Mesendoderm (in vitro differentiated cells): ENCODE measurements around the gene TEC.

Source experiments
- DNase-seq: peaks from one replicate; pipeline ENCODE4 v3.0.0; 2013
- H2AK5ac ChIP-seq: 2 replicates; pipeline ENCODE4 v1.6.1; 2013; ENCODE audit warnings: low read length, inconsistent platforms
- H2BK120ac ChIP-seq: 2 replicates; pipeline ENCODE4 v1.6.1; 2013; ENCODE audit warnings: low read depth, mild to moderate bottlenecking, low read length, moderate library complexity, mixed read lengths
- H2BK15ac ChIP-seq: replicated peaks from 2 replicates; pipeline ENCODE4 v1.6.1; 2013; ENCODE audit warnings: low read depth, mild to moderate bottlenecking, moderate library complexity
- H2BK5ac ChIP-seq: 2 replicates; pipeline ENCODE4 v1.6.1; 2013; ENCODE audit warnings: low read length, inconsistent platforms
- H3K18ac ChIP-seq: 2 replicates; pipeline ENCODE4 v1.6.1; 2013; ENCODE audit warnings: mild to moderate bottlenecking, low read length, mixed read lengths
- H3K23ac ChIP-seq: one replicate; pipeline ENCODE4 v1.6.1; 2013; ENCODE audit warnings: low read length
- H3K27ac ChIP-seq: 2 replicates; pipeline ENCODE4 v1.5.1; 2013; ENCODE audit warnings: low read depth, mild to moderate bottlenecking, inconsistent platforms, low read length, moderate library complexity
- H3K27me3 ChIP-seq: 2 replicates; pipeline ENCODE4 v1.6.1; 2013; ENCODE audit warnings: low read length, control low read depth, mild to moderate bottlenecking, inconsistent platforms; ENCODE audit not compliant: insufficient read depth, poor library complexity
- H3K36me3 ChIP-seq: 2 replicates; pipeline ENCODE4 v1.6.1; 2013; ENCODE audit warnings: low read length, inconsistent platforms; ENCODE audit not compliant: control insufficient read depth, insufficient read depth
- H3K4ac ChIP-seq: one replicate; pipeline ENCODE4 v1.6.1; 2013; ENCODE audit warnings: low read depth, mild to moderate bottlenecking, low read length, moderate library complexity
- H3K4me1 ChIP-seq: 2 replicates; pipeline ENCODE4 v1.6.1; 2013; ENCODE audit warnings: low read depth, low read length, inconsistent platforms; ENCODE audit not compliant: control insufficient read depth
- H3K4me2 ChIP-seq: 2 replicates; pipeline ENCODE4 v1.6.1; 2013; ENCODE audit warnings: low read length
- H3K4me3 ChIP-seq: 2 replicates; pipeline ENCODE4 v1.5.1; 2013; ENCODE audit warnings: mild to moderate bottlenecking, low read length
- H3K56ac ChIP-seq: one replicate; pipeline ENCODE4 v1.6.1; 2013; ENCODE audit warnings: low read length
- H3K79me1 ChIP-seq: 2 replicates; pipeline ENCODE4 v1.6.1; 2013; ENCODE audit warnings: low read length, inconsistent platforms
- H3K79me2 ChIP-seq: 2 replicates; pipeline ENCODE4 v1.6.1; 2013; ENCODE audit warnings: mild to moderate bottlenecking, low read length; ENCODE audit not compliant: control insufficient read depth, insufficient read depth
- H3K9ac ChIP-seq: 2 replicates; pipeline ENCODE4 v1.6.1; 2013; ENCODE audit warnings: low read length, inconsistent platforms
- H4K5ac ChIP-seq: one replicate; pipeline ENCODE4 v1.6.1; 2013; ENCODE audit warnings: low read length
- H4K8ac ChIP-seq: one replicate; pipeline ENCODE4 v1.6.1; 2013; ENCODE audit warnings: low read depth, mild to moderate bottlenecking, control low read depth, low read length, moderate library complexity
- WGBS: extraction: QIAGEN DNeasy Blood & Tissue Kit; methylation state at CpG from one replicate; pipeline ENCODE4 v1.1.7; 2013; ENCODE audit warnings: low lambda C conversion rate, missing lambda C conversion rate; ENCODE audit not compliant: insufficient coverage; ENCODE audit errors: extremely low coverage; 5-methylcytosine and 5-hydroxymethylcytosine counted together

The TEC gene

DNA sequence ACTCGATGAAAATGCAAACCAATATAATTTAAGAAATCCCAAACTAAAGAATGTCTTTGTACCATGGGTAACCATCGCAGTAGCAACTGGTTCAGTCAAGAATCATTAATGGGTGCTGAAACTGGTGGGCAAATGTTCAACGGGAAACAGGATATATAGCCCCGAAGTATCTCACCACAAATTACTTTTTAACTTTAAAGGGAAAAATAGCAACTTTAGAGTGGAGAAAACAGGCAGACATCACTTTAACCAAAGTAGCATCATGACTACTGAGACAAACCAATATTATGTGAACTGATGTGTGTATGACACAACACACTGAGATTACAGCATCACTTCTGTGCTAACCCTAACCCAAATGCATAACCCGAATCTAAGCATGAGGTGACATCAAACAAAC is 37.9 kb upstream of the TEC start:
- no peak overlapping the region for H3K4me2 ChIP-seq
- no CpG with 5 or more reads among the region's 5 CpGs for WGBS

DNA sequence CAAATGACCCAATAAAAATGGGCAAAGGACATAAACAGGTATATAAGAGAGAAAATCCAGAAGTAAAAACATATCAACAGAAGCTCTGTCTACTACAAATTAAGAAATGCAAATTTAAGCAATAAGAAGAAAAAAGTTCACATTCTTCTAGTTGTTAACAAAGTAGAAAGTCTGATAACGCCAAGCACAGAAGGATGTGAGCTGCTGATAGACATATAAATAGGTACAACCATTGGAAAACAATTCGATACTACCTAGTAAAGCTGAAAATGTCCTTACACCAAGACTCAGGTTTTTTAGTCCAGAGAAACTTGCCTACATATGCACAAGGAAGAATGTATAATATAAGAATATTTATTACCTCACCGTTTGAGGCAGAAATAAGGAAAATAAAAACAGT is 35.9 kb upstream of the TEC start:
- no peak overlapping the region for H3K27ac ChIP-seq
- H4K8ac ChIP-seq: no peak overlapping the region
- no peak overlapping the region for H3K18ac ChIP-seq
- no peak overlapping the region for H2BK15ac ChIP-seq
- no peak overlapping the region for H3K56ac ChIP-seq
- no peak overlapping the region for H2BK5ac ChIP-seq
- no peak for DNase-seq
- no peaks in the 10 kb centered on the region for H3K79me1 ChIP-seq
- no peak overlapping the region for H4K5ac ChIP-seq
- no peak overlapping the region for H3K23ac ChIP-seq
- no peak overlapping the region for H3K4me3 ChIP-seq
- WGBS: no CpG with 5 or more reads among the region's 3 CpGs
- H3K36me3 ChIP-seq: no peaks in the 10 kb centered on the region
- no peaks in the 10 kb centered on the region for H3K4me1 ChIP-seq
- no peaks in the 10 kb centered on the region for H3K27me3 ChIP-seq
- no peak overlapping the region for H2BK120ac ChIP-seq
- H3K4ac ChIP-seq: no peak overlapping the region
- no peak overlapping the region for H2AK5ac ChIP-seq
- no peaks in the 10 kb centered on the region for H3K79me2 ChIP-seq
- H3K9ac ChIP-seq: no peak overlapping the region
- no peak overlapping the region for H3K4me2 ChIP-seq

More for the DNA sequence above, 37.9 kb upstream of the TEC start:
- Histone ChIP-seq H2BK5ac (no peak overlapping the region), H3K4ac (no peak overlapping the region), H2BK120ac (no peak overlapping the region), H3K79me2 (no peaks in the 10 kb centered on the region), H3K27me3 (no peaks in the 10 kb centered on the region), H3K79me1 (no peaks in the 10 kb centered on the region), H3K18ac (no peak overlapping the region), H3K27ac (no peak overlapping the region), H3K56ac (no peak overlapping the region), H2BK15ac (no peak overlapping the region), H4K5ac (no peak overlapping the region), H3K23ac (no peak overlapping the region), H3K9ac (no peak overlapping the region), H3K4me3 (no peak overlapping the region), H3K36me3 (no peaks in the 10 kb centered on the region), H3K4me1 (no peaks in the 10 kb centered on the region), H2AK5ac (no peak overlapping the region), H4K8ac (no peak overlapping the region)
- no peak for DNase-seq

DNA sequence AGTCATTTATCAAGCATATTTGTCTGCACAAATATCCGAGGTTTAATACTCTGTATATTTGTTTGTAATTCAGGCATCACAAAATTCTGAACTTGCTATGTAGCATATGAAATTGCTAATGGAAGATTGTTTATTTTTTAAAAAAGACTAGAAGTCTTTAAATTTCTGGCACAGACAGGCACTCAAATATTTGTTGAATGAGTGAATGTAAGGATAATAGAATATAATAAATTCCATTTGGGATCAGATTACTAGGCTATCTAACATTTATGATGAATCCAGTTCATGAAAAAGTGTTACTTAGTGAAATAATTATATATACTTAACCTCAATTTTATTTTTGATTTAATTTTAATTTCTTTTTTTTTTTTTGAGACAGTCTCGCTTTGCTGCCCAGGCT is 30.4 kb upstream of the TEC start:
- Histone ChIP-seq H3K18ac (no peak overlapping the region), H3K4me2 (no peak overlapping the region), H3K27ac (no peak overlapping the region), H2BK120ac (no peak overlapping the region), H3K9ac (no peak overlapping the region), H3K79me1 (no peaks in the 10 kb centered on the region), H3K4ac (no peak overlapping the region), H4K8ac (no peak overlapping the region), H3K23ac (no peak overlapping the region), H3K36me3 (no peaks in the 10 kb centered on the region), H3K4me1 (no peaks in the 10 kb centered on the region), H2BK5ac (no peak overlapping the region), H3K56ac (no peak overlapping the region), H2BK15ac (no peak overlapping the region), H3K4me3 (no peak overlapping the region), H4K5ac (no peak overlapping the region), H3K79me2 (no peaks in the 10 kb centered on the region), H3K27me3 (no peaks in the 10 kb centered on the region), H2AK5ac (no peak overlapping the region)
- DNase-seq: no peak
- no CpG with 5 or more reads among the region's 2 CpGs for WGBS

DNA sequence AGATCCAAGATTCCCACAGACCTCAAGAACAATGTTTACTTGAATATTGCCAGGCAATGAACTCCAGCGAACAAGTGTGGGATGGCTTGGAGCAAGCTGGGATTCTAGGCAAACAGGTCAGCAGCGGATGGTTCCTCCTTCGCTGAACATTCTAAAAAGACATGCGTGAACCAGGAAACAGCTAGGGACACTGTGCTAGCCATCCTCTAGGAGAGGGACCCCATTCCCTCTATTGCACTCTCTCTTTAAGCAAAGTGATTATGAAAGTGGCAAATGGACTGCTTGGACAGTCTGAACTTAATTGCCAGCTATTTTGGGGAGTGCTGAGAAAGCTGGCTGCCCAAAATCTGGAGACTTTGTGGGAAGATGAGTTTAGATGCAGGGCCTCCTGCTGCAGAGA is 29.9 kb upstream of the TEC start:
- no peak overlapping the region for H2BK120ac ChIP-seq
- no peak overlapping the region for H3K4ac ChIP-seq
- H3K18ac ChIP-seq: no peak overlapping the region
- no peak overlapping the region for H2BK15ac ChIP-seq
- H2AK5ac ChIP-seq: no peak overlapping the region
- no peak overlapping the region for H2BK5ac ChIP-seq
- no CpG with 5 or more reads among the region's 4 CpGs for WGBS
- H4K5ac ChIP-seq: no peak overlapping the region
- no peak overlapping the region for H3K4me2 ChIP-seq
- no peak overlapping the region for H3K23ac ChIP-seq
- H3K36me3 ChIP-seq: no peaks in the 10 kb centered on the region
- no peak overlapping the region for H3K56ac ChIP-seq
- no peaks in the 10 kb centered on the region for H3K79me1 ChIP-seq
- H3K79me2 ChIP-seq: no peaks in the 10 kb centered on the region
- no peaks in the 10 kb centered on the region for H3K27me3 ChIP-seq
- H3K27ac ChIP-seq: no peak overlapping the region
- H3K4me3 ChIP-seq: no peak overlapping the region
- H4K8ac ChIP-seq: no peak overlapping the region
- no peak overlapping the region for H3K9ac ChIP-seq
- H3K4me1 ChIP-seq: no peaks in the 10 kb centered on the region
- DNase-seq: no peak

DNA sequence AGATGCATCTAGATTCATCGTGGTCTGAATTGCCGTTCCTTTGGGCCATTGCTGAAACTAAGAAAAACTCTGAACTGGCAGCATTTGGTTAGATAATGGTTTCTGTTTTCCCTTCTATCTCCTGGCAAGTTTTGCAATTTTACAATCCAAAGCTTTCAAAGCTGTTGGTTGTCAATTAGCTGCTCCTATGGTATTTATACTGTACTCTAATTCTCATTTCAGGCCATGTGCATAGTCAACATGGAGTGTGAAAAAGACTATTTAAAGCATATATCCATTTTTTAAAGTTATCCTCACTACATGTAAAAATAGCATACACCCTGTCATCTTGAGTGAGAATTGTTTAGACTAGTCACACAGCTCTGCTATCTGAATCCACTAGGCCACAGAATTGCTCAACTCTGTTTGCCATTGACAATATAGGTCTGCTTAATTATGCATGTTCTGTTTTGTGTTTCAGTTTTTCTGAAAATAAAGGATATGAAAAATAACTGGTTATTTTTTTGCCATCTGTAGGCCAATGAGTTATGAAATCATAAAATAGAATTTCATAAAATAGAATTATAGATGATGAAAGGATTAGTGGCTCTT is 27.7 kb upstream of the TEC start:
- no peak overlapping the region for H3K4ac ChIP-seq
- no peak overlapping the region for H3K18ac ChIP-seq
- H3K9ac ChIP-seq: no peak overlapping the region
- no peak overlapping the region for H4K5ac ChIP-seq
- DNase-seq: no peak
- H3K27me3 ChIP-seq: no peaks in the 10 kb centered on the region
- no peak overlapping the region for H3K27ac ChIP-seq
- H2BK120ac ChIP-seq: no peak overlapping the region
- H2BK15ac ChIP-seq: no peak overlapping the region
- no peaks in the 10 kb centered on the region for H3K36me3 ChIP-seq
- no peak overlapping the region for H3K23ac ChIP-seq
- no peak overlapping the region for H3K56ac ChIP-seq
- H3K79me2 ChIP-seq: no peaks in the 10 kb centered on the region
- no peak overlapping the region for H4K8ac ChIP-seq
- no peak overlapping the region for H2BK5ac ChIP-seq
- WGBS: no CpG with 5 or more reads among the region's 2 CpGs
- H3K4me3 ChIP-seq: no peak overlapping the region
- H2AK5ac ChIP-seq: no peak overlapping the region
- no peaks in the 10 kb centered on the region for H3K4me1 ChIP-seq
- no peaks in the 10 kb centered on the region for H3K79me1 ChIP-seq
- H3K4me2 ChIP-seq: no peak overlapping the region

DNA sequence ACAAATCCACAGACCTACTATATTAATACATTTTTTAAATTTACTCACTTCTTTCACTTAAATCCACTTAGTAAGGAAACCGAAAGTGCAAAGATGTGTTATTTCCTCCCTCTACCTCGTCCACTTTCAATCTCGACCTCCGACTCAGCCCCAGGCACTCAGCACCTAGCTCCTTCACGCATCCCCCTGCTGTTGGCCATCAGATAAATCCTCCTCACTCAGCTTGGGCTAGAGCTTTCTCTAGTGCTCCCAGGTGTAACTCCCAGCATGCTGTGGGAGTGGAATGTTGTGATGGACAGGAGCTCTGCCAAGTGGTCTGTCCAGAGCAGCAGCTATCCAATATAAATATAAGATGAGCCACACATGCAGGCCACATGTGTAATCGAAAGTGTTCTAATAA is 26.7 kb upstream of the TEC start:
- H3K23ac ChIP-seq: no peak overlapping the region
- no CpG with 5 or more reads among the region's 6 CpGs for WGBS

More for the DNA sequence above, 26.7 kb upstream of the TEC start:
- Histone ChIP-seq H3K4ac (no peak overlapping the region), H3K79me2 (no peaks in the 10 kb centered on the region), H3K36me3 (no peaks in the 10 kb centered on the region), H2BK15ac (no peak overlapping the region), H3K4me3 (no peak overlapping the region), H3K4me1 (no peaks in the 10 kb centered on the region), H3K56ac (no peak overlapping the region), H3K9ac (no peak overlapping the region), H4K5ac (no peak overlapping the region), H2AK5ac (no peak overlapping the region), H3K79me1 (no peaks in the 10 kb centered on the region), H3K18ac (no peak overlapping the region), H4K8ac (no peak overlapping the region), H3K4me2 (no peak overlapping the region), H2BK120ac (no peak overlapping the region), H3K27ac (no peak overlapping the region), H2BK5ac (no peak overlapping the region), H3K27me3 (no peaks in the 10 kb centered on the region)
- DNase-seq: peak; percentile 54
